Mesenchymal stem cell (in vitro differentiated cells and primary cell): ENCODE data around the gene CDCA7L. TPM values are rescaled to one million over a fixed set of nuclear protein-coding genes. Genes with fewer than 3 reads are reported as not detected.
A peak's percentile ranks its signal among the peaks of the same experiment; 100 is the strongest.

Experiments used
- DNase-seq: peaks from one replicate; pipeline ENCODE4 v3.0.0-alpha.2; 2013
- H2AFZ ChIP-seq: one replicate; pipeline ENCODE4 v1.6.1; 2013; ENCODE audit warnings: low read depth, mild to moderate bottlenecking, control low read depth, inconsistent platforms, low read length, moderate library complexity
- H2AK5ac ChIP-seq: 2 replicates; pipeline ENCODE4 v1.6.1; 2013; ENCODE audit warnings: low read length, moderate library complexity, mild to moderate bottlenecking, inconsistent platforms; ENCODE audit not compliant: severe bottlenecking
- H2BK120ac ChIP-seq: one replicate; pipeline ENCODE4 v1.6.1; 2013; ENCODE audit warnings: low read depth, mild to moderate bottlenecking, inconsistent platforms, low read length, moderate library complexity
- H2BK12ac ChIP-seq, 2 experiments: one replicate each; pipeline ENCODE4 v1.6.1; 2013; ENCODE audit warnings: inconsistent platforms in 2 of 2, low read length in 2 of 2, mild to moderate bottlenecking in 2 of 2, moderate library complexity in 2 of 2, control low read depth in 1 of 2
- H2BK15ac ChIP-seq: one replicate; pipeline ENCODE4 v1.6.1; 2013; ENCODE audit warnings: mild to moderate bottlenecking, low read depth, inconsistent platforms; ENCODE audit not compliant: poor library complexity, severe bottlenecking
- H2BK5ac ChIP-seq: 2 replicates; pipeline ENCODE4 v1.6.1; 2013; ENCODE audit warnings: low read depth, mild to moderate bottlenecking, low read length, control low read depth, inconsistent platforms; ENCODE audit not compliant: poor library complexity, severe bottlenecking
- H3K14ac ChIP-seq, 2 experiments: one replicate each; pipeline ENCODE4 v1.6.1; 2013; ENCODE audit warnings: inconsistent platforms in 2 of 2, low read length in 2 of 2, control low read depth in 1 of 2, mild to moderate bottlenecking in 1 of 2, moderate library complexity in 1 of 2
- H3K18ac ChIP-seq, 2 experiments: one replicate each; pipeline ENCODE4 v1.6.1; 2013; ENCODE audit warnings: inconsistent platforms in 2 of 2, low read length in 2 of 2, control low read depth in 1 of 2, low read depth in 1 of 2, mild to moderate bottlenecking in 1 of 2
- H3K23ac ChIP-seq, 2 experiments: one replicate each; pipeline ENCODE4 v1.6.1; 2013; ENCODE audit warnings: inconsistent platforms in 2 of 2, low read length in 2 of 2, mild to moderate bottlenecking in 2 of 2, moderate library complexity in 2 of 2, control low read depth in 1 of 2
- H3K27ac ChIP-seq: 2 replicates; pipeline ENCODE4 v1.5.1; 2013; ENCODE audit warnings: mild to moderate bottlenecking, moderate library complexity, low read length, control low read depth, inconsistent platforms; ENCODE audit not compliant: poor library complexity, severe bottlenecking
- H3K27me3 ChIP-seq, 2 experiments: 2 replicates each; pipeline versions ENCODE4 v1.6.1 to v1.7.0; 2013; ENCODE audit warnings: low read length in 2 of 2, mild to moderate bottlenecking in 2 of 2, moderate library complexity in 2 of 2, control low read depth in 1 of 2, inconsistent platforms in 1 of 2; ENCODE audit not compliant: control insufficient read depth in 1 of 2, insufficient read depth in 1 of 2
- H3K36me3 ChIP-seq, 2 experiments: 2 replicates each; pipeline versions ENCODE4 v1.6.1 to v1.7.0; 2013; ENCODE audit warnings: low read length in 2 of 2, control low read depth in 1 of 2, inconsistent platforms in 1 of 2, low read depth in 1 of 2, mild to moderate bottlenecking in 1 of 2; ENCODE audit not compliant: insufficient read depth in 2 of 2, control insufficient read depth in 1 of 2
- H3K4ac ChIP-seq, 2 experiments: one replicate each; pipeline ENCODE4 v1.6.1; 2013; ENCODE audit warnings: inconsistent platforms in 2 of 2, low read length in 2 of 2, mild to moderate bottlenecking in 2 of 2, moderate library complexity in 2 of 2, control low read depth in 1 of 2, low read depth in 1 of 2
- H3K4me1 ChIP-seq: 2 replicates; pipeline ENCODE4 v1.6.1; 2013; ENCODE audit warnings: low read depth, low read length, control low read depth; ENCODE audit not compliant: control insufficient read depth, insufficient read depth
- H3K4me2 ChIP-seq: 2 replicates; pipeline ENCODE4 v1.6.1; 2013; ENCODE audit warnings: low read length, mild to moderate bottlenecking, inconsistent platforms; ENCODE audit not compliant: poor library complexity, severe bottlenecking
- H3K4me3 ChIP-seq, 2 experiments: 2 replicates each; pipeline versions ENCODE4 v1.5.1 to v1.7.0; 2013; ENCODE audit warnings: low read length in 2 of 2, mild to moderate bottlenecking in 2 of 2, control low read depth in 1 of 2, low read depth in 1 of 2; ENCODE audit not compliant: insufficient read depth in 1 of 2
- H3K79me1 ChIP-seq: replicated peaks from 2 replicates; pipeline ENCODE4 v1.6.1; 2013; ENCODE audit warnings: mild to moderate bottlenecking, control low read depth, low read length, inconsistent platforms; ENCODE audit not compliant: poor library complexity, severe bottlenecking
- H3K9ac ChIP-seq: 2 replicates; pipeline ENCODE4 v1.7.0; 2013; ENCODE audit warnings: mild to moderate bottlenecking, low read length, moderate library complexity
- H3K9me3 ChIP-seq: 2 replicates; pipeline ENCODE4 v1.7.0; 2013; ENCODE audit warnings: mild to moderate bottlenecking, low read length; ENCODE audit not compliant: control insufficient read depth
- H4K8ac ChIP-seq: one replicate; pipeline ENCODE4 v1.6.1; 2013; ENCODE audit warnings: inconsistent platforms, mild to moderate bottlenecking, low read length, moderate library complexity
- H4K91ac ChIP-seq: one replicate; pipeline ENCODE4 v1.6.1; 2013; ENCODE audit warnings: mild to moderate bottlenecking, low read length, inconsistent platforms
- WGBS: methylation state at CpG from one replicate; pipeline ENCODE4 v1.1.7; 2013; ENCODE audit warnings: mixed read lengths; 5-methylcytosine and 5-hydroxymethylcytosine counted together
- polyA plus RNA-seq, 2 experiments: library from polyadenylated mRNA; stranded (reverse); fragments of 200-250 nt; gene quantifications; one replicate each; pipeline ENCODE4 v1.2.3, GENCODE V29; 2013

The CDCA7L gene, protein sequence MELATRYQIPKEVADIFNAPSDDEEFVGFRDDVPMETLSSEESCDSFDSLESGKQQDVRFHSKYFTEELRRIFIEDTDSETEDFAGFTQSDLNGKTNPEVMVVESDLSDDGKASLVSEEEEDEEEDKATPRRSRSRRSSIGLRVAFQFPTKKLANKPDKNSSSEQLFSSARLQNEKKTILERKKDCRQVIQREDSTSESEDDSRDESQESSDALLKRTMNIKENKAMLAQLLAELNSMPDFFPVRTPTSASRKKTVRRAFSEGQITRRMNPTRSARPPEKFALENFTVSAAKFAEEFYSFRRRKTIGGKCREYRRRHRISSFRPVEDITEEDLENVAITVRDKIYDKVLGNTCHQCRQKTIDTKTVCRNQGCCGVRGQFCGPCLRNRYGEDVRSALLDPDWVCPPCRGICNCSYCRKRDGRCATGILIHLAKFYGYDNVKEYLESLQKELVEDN
- 25.6 TPM for polyA plus RNA-seq (2013, experiment 1 of 2)
- polyA plus RNA-seq (2013, experiment 2 of 2) = 25.8 TPM

DNA sequence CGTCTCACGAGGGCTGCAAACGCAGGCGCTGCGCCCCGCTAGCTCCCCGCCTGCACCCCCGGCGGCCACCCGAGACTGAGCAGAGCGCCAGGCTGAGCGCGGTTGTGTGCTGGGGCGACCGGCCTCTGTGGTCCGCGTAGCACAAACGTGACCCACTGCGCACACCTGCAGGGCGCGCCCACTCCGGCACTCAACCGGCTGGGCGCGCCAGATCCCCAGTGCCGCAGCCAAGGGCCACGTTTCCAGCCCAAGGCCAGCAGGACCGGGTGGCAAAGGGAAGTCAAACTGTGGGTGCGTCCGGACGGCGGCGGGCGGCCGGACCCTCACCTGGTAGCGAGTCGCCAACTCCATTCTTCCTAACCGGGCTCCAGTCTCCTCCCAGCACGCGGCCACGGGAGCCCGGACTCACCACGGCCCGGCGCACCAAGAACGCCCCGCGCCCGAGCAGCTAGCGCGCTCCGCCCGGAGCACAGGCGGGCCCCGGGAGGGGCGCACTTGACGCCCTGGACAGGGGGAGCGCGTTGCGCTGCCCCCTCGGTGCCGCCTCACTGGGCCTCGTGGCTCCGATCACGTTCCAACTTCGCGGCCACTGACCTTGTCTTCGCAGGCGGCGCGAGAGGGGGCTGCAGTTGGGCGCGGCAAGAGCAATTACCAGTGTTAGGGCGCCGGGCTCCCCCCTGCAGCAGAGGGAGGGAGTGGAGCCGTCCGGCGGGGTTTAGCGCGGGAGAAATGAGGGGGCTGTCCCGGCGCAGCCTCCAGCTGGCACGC lies at the start of gene CDCA7L:
Gene CDCA7L (minus strand): TSS at position 446 of the 768 bp plus-strand sequence. CDS start 95 bp downstream, at position 351.
- Histone ChIP-seq H3K4me3 (peak within 1 kb of the TSS; percentile 78 to 87), H3K27ac (peak within 1 kb of the TSS; percentile 66), H3K14ac (peak within 1 kb of the TSS in 1 of 2 experiments; percentile 100), H2AK5ac (no peak within 1 kb of the TSS), H3K4ac (peak within 1 kb of the TSS; percentile 98), H2BK15ac (peak within 1 kb of the TSS; percentile 92), H3K4me2 (peak within 1 kb of the TSS; percentile 98), H3K9ac (peak within 1 kb of the TSS; percentile 92), H4K8ac (peak within 1 kb of the TSS; percentile 100), H3K79me1 (peaks cover 9% of the 10 kb centered on the region), H2BK5ac (peak within 1 kb of the TSS; percentile 71), H3K18ac (peak within 1 kb of the TSS; percentile 100), H3K9me3 (no peaks in the 10 kb centered on the region), H3K23ac (peak within 1 kb of the TSS in 1 of 2 experiments; percentile 43), H3K27me3 (peaks cover 0 to 3% of the 10 kb centered on the region in 2 experiments), H2BK120ac (peak within 1 kb of the TSS; percentile 99), H4K91ac (peak within 1 kb of the TSS; percentile 100), H2BK12ac (peak within 1 kb of the TSS; percentile 100), H3K36me3 (no peaks in the 10 kb centered on the region), H2AFZ (peak within 1 kb of the TSS; percentile 100), H3K4me1 (peaks cover 17% of the 10 kb centered on the region)
- DNase-seq = peak; percentile 83
- under 1% methylated on average over 82 of the region's 83 CpGs for WGBS

DNA sequence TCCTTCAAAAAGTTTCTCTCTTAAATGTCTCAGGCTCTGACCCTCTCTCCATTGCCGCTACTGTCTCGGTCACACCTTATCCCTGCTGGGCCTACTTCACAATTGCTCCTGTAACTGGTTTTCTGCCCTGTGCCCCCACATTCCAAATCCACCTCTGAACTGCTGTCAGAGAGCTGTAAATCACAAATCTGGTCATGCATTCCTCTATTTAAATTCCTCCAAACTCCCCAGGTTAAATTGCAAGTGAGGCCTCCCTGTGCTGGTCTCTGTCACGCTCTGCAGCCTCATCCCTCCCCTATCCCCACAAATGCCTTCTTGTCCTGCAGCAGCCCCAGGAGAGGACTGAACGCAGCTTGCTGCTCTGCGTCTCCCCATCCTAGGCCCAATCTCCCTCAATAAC lies 40.4 kb upstream of the CDCA7L start:
- Histone ChIP-seq H2BK120ac (no peak overlapping the region), H3K27me3 (no peaks in the 10 kb centered on the region), H2BK15ac (no peak overlapping the region), H3K18ac (no peak overlapping the region), H3K14ac (no peak overlapping the region), H3K23ac (no peak overlapping the region), H3K4ac (no peak overlapping the region), H3K4me3 (no peak overlapping the region), H3K27ac (no peak overlapping the region), H3K4me1 (peaks cover 4% of the 10 kb centered on the region), H2AFZ (no peak overlapping the region), H2BK12ac (no peak overlapping the region), H3K4me2 (no peak overlapping the region), H3K36me3 (no peaks in the 10 kb centered on the region), H4K8ac (no peak overlapping the region), H3K9me3 (no peaks in the 10 kb centered on the region), H3K79me1 (no peaks in the 10 kb centered on the region), H2BK5ac (no peak overlapping the region), H3K9ac (no peak overlapping the region), H4K91ac (no peak overlapping the region), H2AK5ac (no peak overlapping the region)
- DNase-seq = no peak
- WGBS = 82% methylated on average over 5 of the region's 5 CpGs

- Histone ChIP-seq H3K18ac (no peak overlapping the region), H3K36me3 (no peaks in the 10 kb centered on the region), H3K27ac (no peak overlapping the region), H3K9ac (no peak overlapping the region), H4K91ac (no peak overlapping the region), H3K79me1 (no peaks in the 10 kb centered on the region), H2BK5ac (no peak overlapping the region), H2AFZ (no peak overlapping the region), H3K14ac (no peak overlapping the region), H3K4me1 (peaks cover 4% of the 10 kb centered on the region), H3K4me3 (no peak overlapping the region), H4K8ac (no peak overlapping the region), H2AK5ac (no peak overlapping the region), H2BK15ac (no peak overlapping the region), H3K4me2 (no peak overlapping the region), H3K27me3 (no peaks in the 10 kb centered on the region), H3K4ac (no peak overlapping the region), H3K23ac (no peak overlapping the region), H3K9me3 (no peaks in the 10 kb centered on the region), H2BK12ac (no peak overlapping the region), H2BK120ac (no peak overlapping the region)
- no peak for DNase-seq
- no CpG with 5 or more reads among the region's 2 CpGs for WGBS
Measured at GRCh38 chr7:21984042-21984441, 38.3 kb upstream of the CDCA7L start.

GRCh38 chr7:21983056-21983455 lies 37.4 kb upstream of the CDCA7L start:
- H3K4me3 ChIP-seq = no peak overlapping the region
- no peaks in the 10 kb centered on the region for H3K27me3 ChIP-seq
- H3K23ac ChIP-seq = no peak overlapping the region
- H4K8ac ChIP-seq = no peak overlapping the region
- no peak for DNase-seq
- no peak overlapping the region for H2BK15ac ChIP-seq
- 90% methylated on average over 2 of the region's 2 CpGs for WGBS
- H3K4me1 ChIP-seq = peaks cover 4% of the 10 kb centered on the region
- no peak overlapping the region for H2BK120ac ChIP-seq
- H4K91ac ChIP-seq = no peak overlapping the region
- no peak overlapping the region for H2BK5ac ChIP-seq
- no peak overlapping the region for H2BK12ac ChIP-seq
- H3K27ac ChIP-seq = no peak overlapping the region
- no peak overlapping the region for H3K9ac ChIP-seq
- no peaks in the 10 kb centered on the region for H3K9me3 ChIP-seq
- H2AK5ac ChIP-seq = no peak overlapping the region
- H3K14ac ChIP-seq = no peak overlapping the region
- no peaks in the 10 kb centered on the region for H3K79me1 ChIP-seq
- no peaks in the 10 kb centered on the region for H3K36me3 ChIP-seq
- no peak overlapping the region for H3K18ac ChIP-seq
- H2AFZ ChIP-seq = no peak overlapping the region
- no peak overlapping the region for H3K4me2 ChIP-seq
- no peak overlapping the region for H3K4ac ChIP-seq
